Measurements from ENCODE around the gene NLRP11. TPM values are rescaled to one million over a fixed set of nuclear protein-coding genes. Genes with fewer than 3 reads are reported as not detected.

Gene NLRP11
- total and polyA plus RNA-seq, 2 of the 4 experiments (the other 2 are of a cell fraction), result not detected

GRCh38 chr19:55838251-55838650 is 6.5 kb upstream of the NLRP11 start:
- Histone ChIP-seq H3K4ac (ENCODE audit: low read depth, low read length) (no peak overlapping the region), H3K18ac (ENCODE audit: low read depth, low read length) (no peak overlapping the region), H3K4me3 (ENCODE audit: insufficient read depth, low read depth, low read length) (no peak overlapping the region), H2BK120ac (ENCODE audit: low read depth, low read length) (no peak overlapping the region), H4K5ac (ENCODE audit: low read depth, low read length) (no peak overlapping the region), H4K8ac (ENCODE audit: low read depth in 2 of 2, low read length in 2 of 2) (no peak overlapping the region), H3K56ac (ENCODE audit: extremely low read depth, insufficient read depth, low read length) (no peak overlapping the region), H2BK20ac (ENCODE audit: low read depth, low read length) (no peak overlapping the region), H2BK15ac (ENCODE audit: low read depth, low read length) (no peak overlapping the region), H3K9me1 (ENCODE audit: insufficient read depth, low read length) (no peaks in the 10 kb centered on the region), H3K4me1 (ENCODE audit: control insufficient read depth, insufficient read depth, low read length) (no peaks in the 10 kb centered on the region), H2AK5ac (ENCODE audit: low read depth, low read length) (no peak overlapping the region), H3K27ac (ENCODE audit: insufficient read depth, low read length) (no peak overlapping the region), H4K91ac (ENCODE audit: insufficient read depth, low read depth, low read length) (no peak overlapping the region), H3K36me3 (ENCODE audit: control insufficient read depth, insufficient read depth, low read length) (no peaks in the 10 kb centered on the region), H3K79me1 (ENCODE audit: low read depth in 1 of 2, low read length in 2 of 2) (no peaks in the 10 kb centered on the region), H3K23ac (ENCODE audit: low read depth, low read length) (no peak overlapping the region), H3K9me3 (ENCODE audit: control insufficient read depth, insufficient read depth, low read length) (peaks cover 18% of the 10 kb centered on the region; the same call in 1 of the 2 replicates), H3K9ac (ENCODE audit: low read depth, low read length) (no peak overlapping the region), H2BK5ac (ENCODE audit: low read depth, low read length, poor library complexity, severe bottlenecking) (no peak overlapping the region), H2AFZ (replicated peaks; ENCODE audit: low read length, poor library complexity) (no peak overlapping the region), H3K27me3 (ENCODE audit: control insufficient read depth, insufficient read depth, low read length) (no peaks in the 10 kb centered on the region), H3K4me2 (ENCODE audit: low read depth, low read length) (no peak overlapping the region), H3K14ac (replicated peaks; ENCODE audit: low read depth, low read length) (no peak overlapping the region), H2AK9ac (replicated peaks; ENCODE audit: low read depth, low read length, poor library complexity) (no peak overlapping the region), H4K20me1 (ENCODE audit: insufficient read depth, low read length) (no peaks in the 10 kb centered on the region)
- dilution Hi-C loops (cut with HindIII; ENCODE audit: low sequenced_read_pairs, unreplicated experiment) (no loop called here), intact Hi-C loops (cut with micrococcal nuclease) (no loop called here), in situ Hi-C loops (cut with MboI; ENCODE audit: low sequenced_read_pairs) (no loop called here)
- DNase-seq (no peak), ATAC-seq (ENCODE audit: low read depth) (no peak)
- no TSS peak for BruUV-seq (replicated peaks)
- POLR2A ChIA-PET (ENCODE audit: unreplicated experiment), result no interaction called here
- CTCF ChIA-PET, result no interaction called here
- TF ChIP-seq ELK1 (IDR thresholded peaks at IDR 0.05; ENCODE audit: borderline replicate concordance, low read depth, low read length) (no peak), POLR2A (IDR thresholded peaks at IDR 0.05; ENCODE audit: low read depth, low read length) (no peak)
- WGBS, 2 experiments (ENCODE audit: extremely low coverage in 2 of 2, insufficient read length in 1 of 2), result 33% methylated on average over 1 of the region's 3 CpGs; no CpG with 5 or more reads in 1 of the 2 experiments

Data from IMR-90 (cell line).